H9 (cell line): ENCODE measurements around the gene PARG. TPM values are rescaled to one million over a fixed set of nuclear protein-coding genes. Genes with fewer than 3 reads are reported as not detected.

Experiments
- DNase-seq: peaks from one replicate; pipeline ENCODE4 v3.0.0-alpha.2; 2017
- H2AFZ ChIP-seq: one replicate; pipeline ENCODE4 v1.6.1; 2013; ENCODE audit warnings: mild to moderate bottlenecking, low read length, control low read depth, moderate library complexity
- H2AK5ac ChIP-seq: 2 replicates; pipeline ENCODE4 v1.6.1; 2013; ENCODE audit warnings: low read length, control low read depth, mixed read lengths; ENCODE audit not compliant: insufficient read length
- H2BK120ac ChIP-seq: one replicate; pipeline ENCODE4 v1.6.1; 2013; ENCODE audit warnings: low read depth, mild to moderate bottlenecking, low read length, control low read depth, inconsistent platforms; ENCODE audit not compliant: poor library complexity, severe bottlenecking
- H2BK12ac ChIP-seq: 2 replicates; pipeline ENCODE4 v1.6.1; 2013; ENCODE audit warnings: low read length, control low read depth, mixed read lengths, low read depth; ENCODE audit not compliant: insufficient read length
- H2BK15ac ChIP-seq: 2 replicates; pipeline ENCODE4 v1.6.1; 2013; ENCODE audit warnings: low read depth, low read length, control low read depth
- H2BK20ac ChIP-seq: one replicate; pipeline ENCODE4 v1.6.1; 2013; ENCODE audit warnings: low read depth, mild to moderate bottlenecking, low read length, control low read depth, inconsistent platforms; ENCODE audit not compliant: poor library complexity, severe bottlenecking
- H2BK5ac ChIP-seq: 2 replicates; pipeline ENCODE4 v1.6.1; 2013; ENCODE audit warnings: low read length, control low read depth, mixed read lengths; ENCODE audit not compliant: insufficient read length
- H3K14ac ChIP-seq: 2 replicates; pipeline ENCODE4 v1.6.1; 2013; ENCODE audit warnings: low read length, control low read depth; ENCODE audit not compliant: insufficient read depth
- H3K18ac ChIP-seq: 2 replicates; pipeline ENCODE4 v1.6.1; 2013; ENCODE audit warnings: low read depth, mild to moderate bottlenecking, mixed read lengths, low read length, control low read depth; ENCODE audit not compliant: insufficient read length
- H3K23ac ChIP-seq: 2 replicates; pipeline ENCODE4 v1.6.1; 2013; ENCODE audit warnings: low read length, control low read depth, mixed read lengths, low read depth; ENCODE audit not compliant: insufficient read length
- H3K23me2 ChIP-seq: 2 replicates; pipeline ENCODE4 v1.6.1; 2013; ENCODE audit warnings: low read depth, mild to moderate bottlenecking, mixed read lengths, low read length, control low read depth; ENCODE audit not compliant: insufficient read length, poor library complexity, severe bottlenecking
- H3K27ac ChIP-seq: 2 replicates; pipeline ENCODE4 v1.5.1; 2013; ENCODE audit warnings: low read length, control low read depth, mixed read lengths, low read depth; ENCODE audit not compliant: insufficient read length
- H3K27me3 ChIP-seq: 2 replicates; pipeline ENCODE4 v1.6.1; 2013; ENCODE audit warnings: low read length, control low read depth, inconsistent platforms; ENCODE audit not compliant: insufficient read depth
- H3K4ac ChIP-seq: 2 replicates; pipeline ENCODE4 v1.6.1; 2013; ENCODE audit warnings: low read depth, mild to moderate bottlenecking, control low read depth, inconsistent platforms, low read length, moderate library complexity
- H3K4me1 ChIP-seq: 2 replicates; pipeline ENCODE4 v1.6.1; 2013; ENCODE audit warnings: low read length, control low read depth, inconsistent platforms; ENCODE audit not compliant: insufficient read depth
- H3K4me2 ChIP-seq: 2 replicates; pipeline ENCODE4 v1.6.1; 2013; ENCODE audit warnings: low read length, control low read depth, mixed read lengths; ENCODE audit not compliant: insufficient read length, insufficient read depth
- H3K56ac ChIP-seq: 2 replicates; pipeline ENCODE4 v1.6.1; 2013; ENCODE audit warnings: low read depth, mild to moderate bottlenecking, mixed read lengths, low read length, control low read depth; ENCODE audit not compliant: insufficient read length
- H3K79me1 ChIP-seq: 2 replicates; pipeline ENCODE4 v1.6.1; 2013; ENCODE audit warnings: low read depth, mild to moderate bottlenecking, moderate library complexity, low read length, control low read depth, inconsistent platforms; ENCODE audit not compliant: insufficient read depth, poor library complexity, severe bottlenecking
- H3K79me2 ChIP-seq: 2 replicates; pipeline ENCODE4 v1.6.1; 2013; ENCODE audit warnings: low read length, control low read depth, inconsistent platforms; ENCODE audit not compliant: insufficient read depth
- H3K9ac ChIP-seq: 2 replicates; pipeline ENCODE4 v1.6.1; 2013; ENCODE audit warnings: low read length, control low read depth, mixed read lengths; ENCODE audit not compliant: insufficient read length; ENCODE audit errors: extremely low read depth
- H3K9me3 ChIP-seq: one replicate; pipeline ENCODE4 v1.6.1; 2013; ENCODE audit warnings: low read depth, low read length, inconsistent platforms; ENCODE audit not compliant: control insufficient read depth
- H3T11ph ChIP-seq: one replicate; pipeline ENCODE4 v1.6.1; 2013; ENCODE audit warnings: mild to moderate bottlenecking, low read length, control low read depth, inconsistent platforms
- H4K20me1 ChIP-seq: one replicate; pipeline ENCODE4 v1.6.1; 2013; ENCODE audit not compliant: control insufficient read depth, insufficient read length, insufficient read depth
- H4K5ac ChIP-seq: 2 replicates; pipeline ENCODE4 v1.6.1; 2013; ENCODE audit warnings: low read depth, mild to moderate bottlenecking, mixed read lengths, low read length, control low read depth; ENCODE audit not compliant: insufficient read length
- H4K8ac ChIP-seq: replicated peaks from 2 replicates; pipeline ENCODE4 v1.6.1; 2013; ENCODE audit warnings: low read length, control low read depth, mixed read lengths, low read depth; ENCODE audit not compliant: insufficient read length
- H4K91ac ChIP-seq: 2 replicates; pipeline ENCODE4 v1.6.1; 2013; ENCODE audit warnings: low read depth, mild to moderate bottlenecking, moderate library complexity, mixed read lengths, low read length, control low read depth; ENCODE audit not compliant: insufficient read length
- H3K27ac Mint-ChIP-seq, 3 experiments: 2 replicates in 2 of 3; 3 replicates in 1 of 3; pipeline ENCODE4 v1.8.0; 2020 to 2021; ENCODE audit warnings: mixed read lengths in 3 of 3, mild to moderate bottlenecking in 1 of 3, moderate library complexity in 1 of 3
- H3K27me3 Mint-ChIP-seq: 2 replicates; pipeline ENCODE4 v1.8.0; 2021; ENCODE audit warnings: low read depth, mild to moderate bottlenecking, moderate library complexity, mixed read lengths
- H3K36me3 Mint-ChIP-seq, 3 experiments: 2 replicates in 2 of 3; 3 replicates in 1 of 3; pipeline ENCODE4 v1.8.0; 2020 to 2021; ENCODE audit warnings: low read depth in 3 of 3, mixed read lengths in 3 of 3; ENCODE audit not compliant: insufficient read depth in 1 of 3
- H3K4me1 Mint-ChIP-seq, 2 experiments: 2 replicates each; pipeline ENCODE4 v1.8.0; 2020; ENCODE audit warnings: mixed read lengths in 2 of 2
- H3K4me3 Mint-ChIP-seq, 2 experiments: 2 replicates in 1 of 2; 3 replicates in 1 of 2; pipeline ENCODE4 v1.8.0; 2020 to 2021; ENCODE audit warnings: mild to moderate bottlenecking in 2 of 2, mixed read lengths in 2 of 2, moderate library complexity in 1 of 2
- H3K9me3 Mint-ChIP-seq, 2 experiments: 2 replicates in 1 of 2; 3 replicates in 1 of 2; pipeline ENCODE4 v1.8.0; 2020; ENCODE audit warnings: mild to moderate bottlenecking in 2 of 2, mixed read lengths in 2 of 2, moderate library complexity in 1 of 2
- CTCF ChIP-seq: fragments of 200-600 bp; sonication (generic); conservative IDR thresholded peaks from 3 replicates; pipeline ENCODE4 v1.8.0; 2021; ENCODE audit warnings: antibody characterized with exemption, mild to moderate bottlenecking
- total RNA-seq: library from RNA; stranded (reverse); gene quantifications from 2 replicates; pipeline ENCODE4 v1.2.1, GENCODE V29; 2021

Gene PARG
- total RNA-seq, 1 experiment from 2014 or later, result 48.3 TPM

DNA sequence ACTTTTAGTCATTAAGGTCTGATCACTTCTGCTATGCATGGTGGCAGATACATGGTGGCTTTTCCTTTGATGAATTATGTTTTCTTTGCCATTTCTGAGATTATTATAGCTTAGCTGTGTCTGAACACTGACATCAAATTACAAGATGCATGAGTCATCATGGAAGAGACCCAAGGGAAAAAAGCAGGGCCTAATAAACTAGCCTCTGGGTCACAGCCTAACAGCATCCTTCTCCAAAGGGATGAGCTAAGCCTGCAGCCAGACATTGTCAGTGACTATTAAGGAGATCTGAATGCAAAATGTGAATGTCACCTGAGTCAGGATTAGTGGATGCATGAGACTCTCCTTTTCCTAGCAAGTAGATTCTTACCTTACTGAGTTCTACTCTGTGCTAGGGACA is 160.6 kb downstream of the PARG start:
- no peaks in the 10 kb centered on the region for H3K23me2 ChIP-seq
- H2BK5ac ChIP-seq, result no peak overlapping the region
- H2AK5ac ChIP-seq, result no peak overlapping the region
- H2AFZ ChIP-seq, result no peak overlapping the region
- H3K4me1 ChIP-seq, result peaks cover 5% of the 10 kb centered on the region; the same call in 1 of the 2 replicates
- no peak overlapping the region for H3K23ac ChIP-seq
- Mint-ChIP-seq H3K27me3 (peaks cover 9% of the 10 kb centered on the region; the same call in 1 of the 2 replicates), H3K4me3 (no peak overlapping the region), H3K9me3 (no peaks in the 10 kb centered on the region), H3K27ac (no peak overlapping the region), H3K36me3 (no peaks in the 10 kb centered on the region; a peak in 1 of 7 replicates), H3K4me1 (peaks cover 9 to 10% of the 10 kb centered on the region in 2 experiments)
- no peak overlapping the region for H2BK15ac ChIP-seq
- H3K18ac ChIP-seq, result no peak overlapping the region
- H2BK120ac ChIP-seq, result no peak overlapping the region
- no peak for DNase-seq
- no peaks in the 10 kb centered on the region for H3K9me3 ChIP-seq
- H3K79me2 ChIP-seq, result no peaks in the 10 kb centered on the region
- no peak overlapping the region for H3K27ac ChIP-seq
- H3K4ac ChIP-seq, result no peak overlapping the region
- H3K4me2 ChIP-seq, result no peak overlapping the region
- no peaks in the 10 kb centered on the region for H4K20me1 ChIP-seq
- H3K79me1 ChIP-seq, result no peaks in the 10 kb centered on the region
- no peak overlapping the region for H3T11ph ChIP-seq
- no peak overlapping the region for H3K56ac ChIP-seq
- no peak overlapping the region for H3K14ac ChIP-seq
- no peak overlapping the region for H2BK12ac ChIP-seq
- no peak overlapping the region for H4K91ac ChIP-seq
- no peaks in the 10 kb centered on the region for H3K27me3 ChIP-seq
- no peak overlapping the region for H2BK20ac ChIP-seq
- no peak overlapping the region for H4K5ac ChIP-seq
- H4K8ac ChIP-seq, result no peak overlapping the region
- TF ChIP-seq CTCF, result no peak
- H3K9ac ChIP-seq, result no peak overlapping the region
